ENCODE measurements around the gene ATP11C.

DNA sequence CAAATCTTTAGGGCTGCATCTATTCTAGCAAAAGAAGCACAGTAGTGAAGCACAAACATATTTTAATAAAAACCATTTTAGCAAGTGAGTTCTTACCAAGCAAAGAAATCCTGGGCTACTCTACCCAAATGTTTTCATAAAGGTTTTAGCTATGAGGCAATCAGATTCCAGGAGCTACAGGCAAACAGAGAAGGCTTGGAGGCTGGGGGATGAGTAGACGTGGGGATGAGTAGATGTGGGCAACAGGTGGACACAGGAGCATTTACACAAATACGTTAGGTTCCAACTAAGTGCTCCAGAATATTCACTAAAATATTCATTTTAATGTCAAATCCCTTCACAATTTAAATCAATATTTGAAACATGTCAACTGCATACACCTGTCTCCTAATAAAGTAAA is 34.5 kb downstream of the ATP11C start:
- TF ChIP-seq PURB (CRISPR knock-in tag; IDR thresholded peaks at IDR 0.05; ENCODE audit: low read depth): no peak
- no peak for TF ChIP-seq POLR2A (conservative IDR thresholded peaks at IDR 0.05)
- no peak for TF ChIP-seq RBM15 (IDR thresholded peaks at IDR 0.05; ENCODE audit: insufficient read depth, low read length)
- TF ChIP-seq ZNF175 (CRISPR knock-in tag; IDR thresholded peaks at IDR 0.05; ENCODE audit: low read depth): no peak
- TF ChIP-seq CBX8 (IDR thresholded peaks at IDR 0.05; ENCODE audit: borderline replicate concordance, extremely low read depth, low read depth, low read length, poor library complexity, severe bottlenecking): no peak
- TF ChIP-seq RBM34 (IDR thresholded peaks at IDR 0.05; ENCODE audit: borderline replicate concordance, insufficient read depth, low read length): no peak
- no peak for TF ChIP-seq POLR2AphosphoS5 (IDR thresholded peaks at IDR 0.05; ENCODE audit: control insufficient read depth, insufficient read depth, low read depth, low read length)
- no peak for TF ChIP-seq MAZ (CRISPR knock-in tag; conservative IDR thresholded peaks at IDR 0.05 in 1 of 2, IDR thresholded peaks at IDR 0.05 in 1 of 2)
- TF ChIP-seq, protein P1, sequence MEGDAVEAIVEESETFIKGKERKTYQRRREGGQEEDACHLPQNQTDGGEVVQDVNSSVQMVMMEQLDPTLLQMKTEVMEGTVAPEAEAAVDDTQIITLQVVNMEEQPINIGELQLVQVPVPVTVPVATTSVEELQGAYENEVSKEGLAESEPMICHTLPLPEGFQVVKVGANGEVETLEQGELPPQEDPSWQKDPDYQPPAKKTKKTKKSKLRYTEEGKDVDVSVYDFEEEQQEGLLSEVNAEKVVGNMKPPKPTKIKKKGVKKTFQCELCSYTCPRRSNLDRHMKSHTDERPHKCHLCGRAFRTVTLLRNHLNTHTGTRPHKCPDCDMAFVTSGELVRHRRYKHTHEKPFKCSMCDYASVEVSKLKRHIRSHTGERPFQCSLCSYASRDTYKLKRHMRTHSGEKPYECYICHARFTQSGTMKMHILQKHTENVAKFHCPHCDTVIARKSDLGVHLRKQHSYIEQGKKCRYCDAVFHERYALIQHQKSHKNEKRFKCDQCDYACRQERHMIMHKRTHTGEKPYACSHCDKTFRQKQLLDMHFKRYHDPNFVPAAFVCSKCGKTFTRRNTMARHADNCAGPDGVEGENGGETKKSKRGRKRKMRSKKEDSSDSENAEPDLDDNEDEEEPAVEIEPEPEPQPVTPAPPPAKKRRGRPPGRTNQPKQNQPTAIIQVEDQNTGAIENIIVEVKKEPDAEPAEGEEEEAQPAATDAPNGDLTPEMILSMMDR (IDR thresholded peaks at IDR 0.05 in 2 of 3, conservative IDR thresholded peaks at IDR 0.05 in 1 of 3; ENCODE audit: insufficient read depth in 2 of 3, low read depth in 1 of 3, low read length in 3 of 3): no peak
- no peak for TF ChIP-seq ELF4 (CRISPR knock-in tag; IDR thresholded peaks at IDR 0.05)

Measured in K562 (cell line).